HFFc6 (cell line): ENCODE results near the gene MKRN1. TPM values are rescaled to one million over a fixed set of nuclear protein-coding genes. Genes with fewer than 3 reads are reported as not detected.
"Not testable (repeated sequence)": the region's sequence is repeated elsewhere in the genome, so short reads cannot be mapped to it uniquely, and the experiment has no call there.

Experiments
- DNase-seq: peaks from one replicate; pipeline ENCODE4 v3.0.0-alpha.2; 2018
- H3K27ac Mint-ChIP-seq: 2 replicates; pipeline ENCODE4 v1.8.0; 2020; ENCODE audit warnings: mild to moderate bottlenecking, mixed read lengths
- H3K27me3 Mint-ChIP-seq: 2 replicates; pipeline ENCODE4 v1.8.0; 2021; ENCODE audit warnings: mild to moderate bottlenecking, moderate library complexity, mixed read lengths; ENCODE audit not compliant: insufficient read depth
- H3K36me3 Mint-ChIP-seq: 2 replicates; pipeline ENCODE4 v1.8.0; 2021; ENCODE audit warnings: low read depth, mixed read lengths
- H3K4me1 Mint-ChIP-seq: 2 replicates; pipeline ENCODE4 v1.8.0; 2020; ENCODE audit warnings: low read depth, mixed read lengths
- H3K4me3 Mint-ChIP-seq: 2 replicates; pipeline ENCODE4 v1.8.0; 2020; ENCODE audit warnings: mild to moderate bottlenecking, moderate library complexity, mixed read lengths
- H3K9me3 Mint-ChIP-seq: 2 replicates; pipeline ENCODE4 v1.8.0; 2020; ENCODE audit warnings: mild to moderate bottlenecking, mixed read lengths
- CTCF ChIP-seq: fragments of 200-600 bp; sonication (generic); IDR thresholded peaks from 2 replicates; pipeline ENCODE4 v1.5.0; 2021; ENCODE audit warnings: antibody characterized with exemption, mild to moderate bottlenecking
- total RNA-seq, 6 experiments: library from RNA; stranded (reverse); fragmentation: NEBNext Ultra II Directional; extraction: Animal tissue kit (Norgen Biotek cat#: 25700); gene quantifications; 2 replicates in 1 of 6; 3 replicates in 5 of 6; pipeline ENCODE4 v1.2.3, GENCODE V29; 2021

The MKRN1 gene
- total RNA-seq, 6 experiments from 2014 or later: 62.8 to 67.5 (median 64.3) TPM

- Mint-ChIP-seq H3K27ac (no peak overlapping the region), H3K9me3 (no peaks in the 10 kb centered on the region), H3K27me3 (no peaks in the 10 kb centered on the region)
These were observed 20.4 kb downstream of the MKRN1 start for GRCh38 chr7:140458916-140459315.

GRCh38 chr7:140458201-140458600 lies 21.1 kb downstream of the MKRN1 start:
- H3K36me3 Mint-ChIP-seq: peaks cover 31% of the 10 kb centered on the region
- DNase-seq: no peak
- H3K27ac Mint-ChIP-seq: no peak overlapping the region
- TF ChIP-seq CTCF: no peak
- no peaks in the 10 kb centered on the region for H3K9me3 Mint-ChIP-seq
- no peaks in the 10 kb centered on the region for H3K27me3 Mint-ChIP-seq
- H3K4me3 Mint-ChIP-seq: no peak overlapping the region
- no peaks in the 10 kb centered on the region for H3K4me1 Mint-ChIP-seq

More at GRCh38 chr7:140458916-140459315, 20.4 kb downstream of the MKRN1 start:
- Mint-ChIP-seq H3K36me3 (peaks cover 31% of the 10 kb centered on the region), H3K4me3 (no peak overlapping the region), H3K4me1 (no peaks in the 10 kb centered on the region)
- DNase-seq: no peak
- no peak for TF ChIP-seq CTCF

GRCh38 chr7:140456551-140457051 lies 22.7 kb downstream of the MKRN1 start:
- no peak for TF ChIP-seq CTCF
- Mint-ChIP-seq H3K27me3 (no peaks in the 10 kb centered on the region; the same call in 1 of the 2 replicates), H3K4me1 (no peaks in the 10 kb centered on the region), H3K36me3 (peaks cover 39% of the 10 kb centered on the region), H3K27ac (no peak overlapping the region), H3K4me3 (no peak overlapping the region), H3K9me3 (no peaks in the 10 kb centered on the region)
- DNase-seq: no peak

- no peak for DNase-seq
- Mint-ChIP-seq H3K27me3 (no peaks in the 10 kb centered on the region; the same call in 1 of the 2 replicates), H3K27ac (no peak overlapping the region), H3K36me3 (peaks cover 39% of the 10 kb centered on the region), H3K4me1 (no peaks in the 10 kb centered on the region), H3K4me3 (no peak overlapping the region), H3K9me3 (no peaks in the 10 kb centered on the region)
- TF ChIP-seq CTCF: no peak
These were observed 23.6 kb downstream of the MKRN1 start for GRCh38 chr7:140455743-140456142.

- Mint-ChIP-seq H3K36me3 (peaks cover 39% of the 10 kb centered on the region), H3K4me1 (no peaks in the 10 kb centered on the region), H3K27ac (no peak overlapping the region), H3K4me3 (no peak overlapping the region), H3K9me3 (no peaks in the 10 kb centered on the region), H3K27me3 (no peaks in the 10 kb centered on the region; the same call in 1 of the 2 replicates)
- no peak for TF ChIP-seq CTCF
- DNase-seq: no peak
These were observed 24.7 kb downstream of the MKRN1 start for GRCh38 chr7:140454657-140455015.

- peaks cover 39% of the 10 kb centered on the region for H3K36me3 Mint-ChIP-seq
- not testable (repeated sequence) for H3K27ac Mint-ChIP-seq, H3K9me3 Mint-ChIP-seq, H3K4me1 Mint-ChIP-seq, H3K4me3 Mint-ChIP-seq, H3K27me3 Mint-ChIP-seq, DNase-seq
These were observed 25.3 kb downstream of the MKRN1 start for GRCh38 chr7:140453785-140454656.
